ENCODE data around the gene CSPG4. TPM values are rescaled to one million over a fixed set of nuclear protein-coding genes. Genes with fewer than 3 reads are reported as not detected.
A peak's percentile ranks its signal among the peaks of the same experiment; 100 is the strongest.

The CSPG4 gene
- total RNA-seq, 5 donors from 2014 or later (not counting 1 experiment from before 2014, with no cell fraction given) = 0.06 to 0.07 (median 0.06) TPM; not detected in 2

DNA sequence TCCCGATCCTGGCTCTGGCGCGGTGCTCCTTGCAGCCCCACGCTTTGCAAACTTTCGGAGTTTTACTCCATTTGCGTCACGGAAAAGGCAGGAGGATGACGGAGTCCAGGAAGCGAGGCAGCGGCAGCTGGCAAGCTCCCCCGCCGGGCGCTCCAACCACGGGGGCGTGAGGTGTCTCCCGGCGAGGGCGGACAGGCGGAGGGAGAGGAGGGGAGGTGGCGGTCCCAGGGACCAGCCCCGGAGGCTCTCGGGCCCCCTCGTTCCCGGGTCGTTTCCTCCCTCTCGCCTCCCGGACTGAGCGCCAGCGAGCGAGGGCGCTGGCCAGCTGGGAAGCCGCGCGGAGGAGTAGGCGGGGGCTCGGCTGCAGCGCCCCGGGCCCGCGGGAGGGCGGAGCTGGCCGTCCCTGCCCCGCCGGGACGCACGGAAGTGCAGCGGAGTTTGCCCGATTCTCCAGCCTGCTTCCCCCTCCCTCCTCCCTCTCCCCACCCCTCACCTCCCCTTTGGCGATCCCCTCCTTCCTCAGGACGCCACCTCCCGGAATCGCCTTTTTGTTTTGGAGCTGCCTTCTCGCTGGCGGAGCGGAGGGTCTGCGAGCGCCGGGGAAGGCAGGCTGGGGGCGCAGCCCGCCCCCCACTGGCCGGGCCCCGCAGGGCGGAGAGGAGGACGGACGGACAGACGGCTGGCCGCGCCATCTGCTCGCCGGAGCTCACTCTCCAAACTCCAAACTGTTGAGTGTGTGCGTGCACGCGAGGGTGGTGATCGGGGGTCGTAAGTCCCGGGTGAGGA, 65.1 kb downstream of the CSPG4 start, which contains the start of gene SNX33:
SNX33 (plus strand) TSS at position 543 of the 786 bp plus-strand sequence. CDS start 1,191 bp downstream, outside the sequence.
- Mint-ChIP-seq H3K4me1 (peaks cover 31 to 44% (median 37%) of the 10 kb centered on the region in 3 donors), H3K27ac (peak within 1 kb of the TSS; percentile 74 to 81), H3K36me3 (no peaks in the 10 kb centered on the region), H3K4me3 (peak within 1 kb of the TSS; percentile 83 to 87 (median 85)), H3K27me3 (no peaks in the 10 kb centered on the region), H3K9me3 (no peaks in the 10 kb centered on the region)
- H3K27me3 ChIP-seq (replicated peaks in 1 of 2; ENCODE audit: control insufficient read depth in 2 of 2, extremely low read depth in 1 of 2, insufficient read depth in 2 of 2, low read length in 1 of 2) = no peaks in the 10 kb centered on the region
- DNase-seq = peak in 29 of 35 experiments; percentile 8 to 58 (median 23)
- whole genome bisulfite sequencing (ENCODE audit: insufficient coverage) = under 1% methylated on average over 54 of the region's 76 CpGs
- peaks cover 3 to 31% of the 10 kb centered on the region in 2 experiments for H3K4me1 ChIP-seq (ENCODE audit: control insufficient read depth in 1 of 2, extremely low read depth in 1 of 2, insufficient read depth in 2 of 2, low read length in 2 of 2)
- CTCF ChIA-PET = interaction anchor here in 1 of 2 donors (0.6 to 1.1 kb wide), 7 partner anchors 9 to 1674 kb away, joined by 3 to 8 read pairs (median 4); no protein-coding TSS in a partner anchor
- H3K27ac ChIP-seq (ENCODE audit: low read length) = no peak within 1 kb of the TSS
- H3K9me3 ChIP-seq = no peaks in the 10 kb centered on the region
- H3K36me3 ChIP-seq (ENCODE audit: control insufficient read depth in 2 of 2, extremely low read depth in 1 of 2, insufficient read depth in 1 of 2, low read length in 1 of 2) = no peaks in the 10 kb centered on the region
- POLR2A ChIA-PET = no interaction called here
- ATAC-seq (replicated peaks in 1 of 4) = peak; percentile 64 to 76 (median 72)
- peak within 1 kb of the TSS; percentile 84 to 85 for H3K4me3 ChIP-seq (ENCODE audit: control insufficient read depth in 1 of 2, extremely low read depth in 1 of 2, low read length in 1 of 2)

DNA sequence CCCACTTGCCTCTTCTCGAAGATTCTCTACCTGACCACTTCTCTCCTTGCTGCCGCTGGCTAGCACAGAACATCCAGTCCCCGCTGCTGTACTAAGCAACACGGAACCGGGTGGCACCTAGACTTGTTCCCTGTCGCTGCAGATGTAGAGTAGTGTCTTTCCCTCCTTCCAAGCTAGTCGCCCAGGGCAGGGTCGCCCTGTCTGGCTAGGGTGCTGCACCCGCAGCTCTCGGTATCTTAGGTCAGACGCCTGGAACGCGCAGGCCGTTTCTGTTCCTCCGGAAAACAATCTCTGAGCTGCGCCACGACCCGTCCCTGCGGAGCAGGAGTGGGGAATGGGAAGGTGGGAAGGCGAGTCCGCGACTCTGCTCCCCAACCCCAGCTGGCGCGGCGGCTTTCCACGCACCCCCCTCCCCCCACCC, 65.7 kb downstream of the CSPG4 start:
- peaks cover 29 to 43% (median 39%) of the 10 kb centered on the region in 3 donors for H3K4me1 Mint-ChIP-seq
- peak overlapping the region; percentile 74 to 81 for H3K27ac Mint-ChIP-seq
- POLR2A ChIA-PET = no interaction called here
- ATAC-seq (replicated peaks in 1 of 4) (peak; percentile 6 to 40 (median 26)), DNase-seq (peak in 2 of 35 experiments; percentile 9 to 27)
- no peaks in the 10 kb centered on the region for H3K36me3 Mint-ChIP-seq
- H3K36me3 ChIP-seq (ENCODE audit: control insufficient read depth in 2 of 2, extremely low read depth in 1 of 2, insufficient read depth in 1 of 2, low read length in 1 of 2) = no peaks in the 10 kb centered on the region
- peak overlapping the region; percentile 83 to 87 (median 85) for H3K4me3 Mint-ChIP-seq
- no peak overlapping the region for H3K27ac ChIP-seq (ENCODE audit: low read length)
- WGBS (ENCODE audit: insufficient coverage) = 3% methylated on average over 15 of the region's 26 CpGs
- H3K9me3 Mint-ChIP-seq = no peaks in the 10 kb centered on the region
- H3K27me3 Mint-ChIP-seq = no peaks in the 10 kb centered on the region
- peak overlapping the region; percentile 84 to 85 for H3K4me3 ChIP-seq (ENCODE audit: control insufficient read depth in 1 of 2, extremely low read depth in 1 of 2, low read length in 1 of 2)
- peaks cover 3 to 24% of the 10 kb centered on the region in 2 experiments for H3K4me1 ChIP-seq (ENCODE audit: control insufficient read depth in 1 of 2, extremely low read depth in 1 of 2, insufficient read depth in 2 of 2, low read length in 2 of 2)
- no peaks in the 10 kb centered on the region for H3K9me3 ChIP-seq
- CTCF ChIA-PET = interaction anchor here (0.5 to 1.1 kb wide), 6 partner anchors 8 to 1673 kb away, joined by 3 to 8 read pairs (median 4); no protein-coding TSS in a partner anchor
- H3K27me3 ChIP-seq (replicated peaks in 1 of 2; ENCODE audit: control insufficient read depth in 2 of 2, extremely low read depth in 1 of 2, insufficient read depth in 2 of 2, low read length in 1 of 2) = no peaks in the 10 kb centered on the region

DNA sequence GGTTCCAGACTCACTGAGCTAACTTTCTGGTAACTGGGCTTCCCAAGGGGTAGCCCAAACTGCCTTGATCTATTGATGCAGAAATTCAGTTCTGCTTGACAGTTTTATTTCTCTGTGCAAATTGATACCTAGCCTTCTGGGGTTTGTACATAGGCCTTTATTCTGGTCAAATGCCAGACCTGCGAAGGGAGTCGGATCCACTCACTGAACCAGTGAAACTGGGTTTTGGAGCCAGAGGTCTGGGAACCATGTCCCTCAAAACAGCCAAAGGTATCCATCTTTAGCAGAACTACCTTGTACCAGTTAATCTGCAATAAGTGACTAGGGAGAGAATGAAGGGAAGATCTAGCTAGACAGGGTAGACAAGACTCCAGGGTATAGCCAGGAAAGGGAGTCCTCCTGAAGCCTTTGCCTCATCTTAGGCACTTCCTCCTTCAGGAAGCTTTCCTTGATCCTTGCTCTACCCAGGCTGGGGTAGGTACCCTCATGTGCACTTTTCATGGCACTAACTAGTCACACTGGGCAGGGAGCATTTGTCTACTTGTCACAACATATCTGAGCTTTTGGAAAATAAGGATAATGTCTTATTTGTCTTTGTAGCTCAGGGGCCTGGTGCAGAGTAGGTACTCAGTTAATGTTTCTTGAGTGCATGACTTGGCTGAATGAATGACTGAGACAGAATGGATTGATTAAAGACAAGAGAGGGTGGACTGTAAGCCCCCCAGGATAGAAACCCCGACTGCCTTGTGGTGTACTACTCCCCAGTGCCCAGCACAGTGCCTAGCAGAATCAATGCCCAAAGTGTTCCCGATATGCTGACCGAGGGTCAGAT, 66.3 kb downstream of the CSPG4 start:
- H3K27me3 Mint-ChIP-seq = no peaks in the 10 kb centered on the region
- peaks cover 22 to 37% (median 34%) of the 10 kb centered on the region in 3 donors for H3K4me1 Mint-ChIP-seq
- no peaks in the 10 kb centered on the region for H3K36me3 Mint-ChIP-seq
- Histone ChIP-seq H3K4me1 (ENCODE audit: control insufficient read depth in 1 of 2, extremely low read depth in 1 of 2, insufficient read depth in 2 of 2, low read length in 2 of 2) (peaks cover 5 to 22% of the 10 kb centered on the region in 2 experiments), H3K9me3 (no peaks in the 10 kb centered on the region), H3K27ac (ENCODE audit: low read length) (no peak overlapping the region), H3K27me3 (replicated peaks in 1 of 2; ENCODE audit: control insufficient read depth in 2 of 2, extremely low read depth in 1 of 2, insufficient read depth in 2 of 2, low read length in 1 of 2) (no peaks in the 10 kb centered on the region), H3K36me3 (ENCODE audit: control insufficient read depth in 2 of 2, extremely low read depth in 1 of 2, insufficient read depth in 1 of 2, low read length in 1 of 2) (no peaks in the 10 kb centered on the region), H3K4me3 (ENCODE audit: control insufficient read depth in 1 of 2, extremely low read depth in 1 of 2, low read length in 1 of 2) (peak overlapping the region; percentile 84 to 85)
- CTCF ChIA-PET = interaction anchor here (0.5 to 0.7 kb wide), 2 partner anchors 31 to 139 kb away, joined by 3 to 5 read pairs; no protein-coding TSS in a partner anchor
- ATAC-seq (replicated peaks in 1 of 4) = no peak
- POLR2A ChIA-PET = interaction anchor here in 1 of 2 donors (0.5 kb wide), 1 partner anchor 687 kb away, joined by 6 read pairs; no protein-coding TSS in a partner anchor
- no peaks in the 10 kb centered on the region for H3K9me3 Mint-ChIP-seq
- peak overlapping the region; percentile 74 to 81 for H3K27ac Mint-ChIP-seq
- WGBS (ENCODE audit: insufficient coverage) = 62% methylated on average over 5 of the region's 5 CpGs
- no peak for DNase-seq
- peak overlapping the region; percentile 83 to 87 (median 85) for H3K4me3 Mint-ChIP-seq

DNA sequence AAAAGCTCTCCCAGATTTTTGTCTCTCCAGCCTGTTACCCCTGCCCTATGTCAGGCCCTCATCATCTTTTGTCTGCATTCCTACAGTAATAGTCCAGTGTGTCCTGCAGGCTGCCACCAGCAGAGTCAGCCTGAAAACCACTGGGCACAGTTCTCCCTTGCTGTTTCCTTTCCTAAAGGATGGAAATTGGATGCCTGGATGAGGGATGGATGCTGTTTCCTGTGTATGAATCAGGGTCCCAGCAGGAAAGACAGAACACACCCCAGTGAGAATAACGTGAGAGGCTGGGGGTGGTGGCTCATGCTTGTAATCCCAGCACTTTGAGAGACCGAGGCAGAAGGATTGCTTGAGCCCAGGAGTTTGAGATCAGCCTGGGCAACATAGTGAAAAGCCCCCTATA, 68.3 kb downstream of the CSPG4 start:
- no peaks in the 10 kb centered on the region for H3K9me3 ChIP-seq
- no peaks in the 10 kb centered on the region for H3K27me3 ChIP-seq (replicated peaks in 1 of 2; ENCODE audit: control insufficient read depth in 2 of 2, extremely low read depth in 1 of 2, insufficient read depth in 2 of 2, low read length in 1 of 2)
- WGBS (ENCODE audit: insufficient coverage) = no CpG with 5 or more reads among the region's 2 CpGs
- Mint-ChIP-seq H3K27me3 (no peaks in the 10 kb centered on the region), H3K4me1 (peaks cover 16 to 33% (median 25%) of the 10 kb centered on the region in 3 donors), H3K36me3 (no peaks in the 10 kb centered on the region), H3K27ac (no peak overlapping the region), H3K4me3 (no peak overlapping the region), H3K9me3 (no peaks in the 10 kb centered on the region)
- H3K4me1 ChIP-seq (ENCODE audit: control insufficient read depth in 1 of 2, extremely low read depth in 1 of 2, insufficient read depth in 2 of 2, low read length in 2 of 2) = peaks cover 9 to 33% of the 10 kb centered on the region in 2 experiments
- ChIA-PET CTCF (no interaction called here), POLR2A (no interaction called here)
- no peak overlapping the region for H3K4me3 ChIP-seq (ENCODE audit: control insufficient read depth in 1 of 2, extremely low read depth in 1 of 2, low read length in 1 of 2)
- no peaks in the 10 kb centered on the region for H3K36me3 ChIP-seq (ENCODE audit: control insufficient read depth in 2 of 2, extremely low read depth in 1 of 2, insufficient read depth in 1 of 2, low read length in 1 of 2)
- DNase-seq (no peak), ATAC-seq (replicated peaks in 1 of 4) (no peak)
- no peak overlapping the region for H3K27ac ChIP-seq (ENCODE audit: low read length)

DNA sequence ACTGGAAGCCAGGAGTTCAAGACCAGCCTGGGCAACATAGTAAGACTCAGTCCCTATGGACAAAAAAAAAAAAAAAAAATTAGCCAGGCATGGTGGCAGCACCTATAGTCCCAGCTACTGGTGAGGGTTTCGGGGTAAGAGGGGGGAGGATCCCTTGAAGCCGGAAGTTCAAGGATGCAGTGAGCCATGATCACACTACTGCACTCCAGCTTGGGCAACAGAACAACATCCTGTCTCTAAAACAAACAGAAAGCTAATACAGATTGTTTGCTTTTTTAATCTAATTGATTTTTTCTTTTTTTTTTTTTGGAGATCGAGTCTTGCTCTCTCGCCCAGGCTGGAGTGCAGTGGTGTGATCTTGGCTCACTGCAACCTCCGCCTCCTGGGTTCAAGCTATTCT, 71.0 kb downstream of the CSPG4 start:
- POLR2A ChIA-PET = no interaction called here
- H3K4me1 Mint-ChIP-seq = peaks cover 38 to 52% (median 41%) of the 10 kb centered on the region in 3 donors
- 80% methylated on average over 1 of the region's 5 CpGs for WGBS (ENCODE audit: insufficient coverage)
- H3K9me3 Mint-ChIP-seq = no peaks in the 10 kb centered on the region
- DNase-seq = no peak
- Histone ChIP-seq H3K36me3 (ENCODE audit: control insufficient read depth in 2 of 2, extremely low read depth in 1 of 2, insufficient read depth in 1 of 2, low read length in 1 of 2) (peaks cover 3 to 16% of the 10 kb centered on the region in 2 donors), H3K27ac (ENCODE audit: low read length) (no peak overlapping the region), H3K4me1 (ENCODE audit: control insufficient read depth in 1 of 2, extremely low read depth in 1 of 2, insufficient read depth in 2 of 2, low read length in 2 of 2) (peaks cover 24 to 45% of the 10 kb centered on the region in 2 experiments), H3K27me3 (replicated peaks in 1 of 2; ENCODE audit: control insufficient read depth in 2 of 2, extremely low read depth in 1 of 2, insufficient read depth in 2 of 2, low read length in 1 of 2) (no peaks in the 10 kb centered on the region), H3K9me3 (no peaks in the 10 kb centered on the region), H3K4me3 (ENCODE audit: control insufficient read depth in 1 of 2, extremely low read depth in 1 of 2, low read length in 1 of 2) (no peak overlapping the region)
- ATAC-seq (replicated peaks in 1 of 4) = no peak
- peaks cover 9% of the 10 kb centered on the region for H3K36me3 Mint-ChIP-seq
- peak overlapping the region in 1 of 2 donors; percentile 39 for H3K27ac Mint-ChIP-seq
- CTCF ChIA-PET = interaction anchor here (0.7 to 3.4 kb wide), 10 partner anchors 44 to 741 kb away, joined by 3 to 28 read pairs (median 5); partner anchors contain the start of genes MAN2C1 (in 1 of the 2) and SIN3A (in 1 of the 2)
- no peaks in the 10 kb centered on the region for H3K27me3 Mint-ChIP-seq
- H3K4me3 Mint-ChIP-seq = no peak overlapping the region

DNA sequence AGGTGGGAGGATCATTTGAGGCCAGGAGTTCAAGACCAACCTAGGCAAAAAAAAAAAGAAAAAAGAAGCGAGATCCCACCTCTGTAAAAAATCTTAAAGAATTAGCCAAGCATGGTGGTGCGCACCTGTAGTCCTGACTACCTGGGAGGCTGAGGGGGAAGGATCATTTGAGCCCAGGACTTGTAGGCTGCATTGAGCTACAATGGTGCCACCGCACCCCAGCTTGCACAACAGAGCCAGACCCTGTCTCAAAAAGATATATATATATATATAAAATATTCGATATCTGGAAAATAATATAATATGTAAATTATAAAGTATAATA, 71.5 kb downstream of the CSPG4 start:
- Mint-ChIP-seq H3K36me3 (peaks cover 9% of the 10 kb centered on the region), H3K9me3 (no peaks in the 10 kb centered on the region), H3K27me3 (no peaks in the 10 kb centered on the region), H3K27ac (peak overlapping the region; percentile 94 to 95), H3K4me3 (peak overlapping the region; percentile 91 to 93 (median 91)), H3K4me1 (peaks cover 36 to 50% (median 38%) of the 10 kb centered on the region in 3 donors)
- Histone ChIP-seq H3K27ac (ENCODE audit: low read length) (peak overlapping the region; percentile 77), H3K36me3 (ENCODE audit: control insufficient read depth in 2 of 2, extremely low read depth in 1 of 2, insufficient read depth in 1 of 2, low read length in 1 of 2) (peaks cover 3 to 16% of the 10 kb centered on the region in 2 donors), H3K4me3 (ENCODE audit: control insufficient read depth in 1 of 2, extremely low read depth in 1 of 2, low read length in 1 of 2) (no peak overlapping the region), H3K9me3 (no peaks in the 10 kb centered on the region), H3K27me3 (replicated peaks in 1 of 2; ENCODE audit: control insufficient read depth in 2 of 2, extremely low read depth in 1 of 2, insufficient read depth in 2 of 2, low read length in 1 of 2) (no peaks in the 10 kb centered on the region), H3K4me1 (ENCODE audit: control insufficient read depth in 1 of 2, extremely low read depth in 1 of 2, insufficient read depth in 2 of 2, low read length in 2 of 2) (peaks cover 26 to 49% of the 10 kb centered on the region in 2 experiments)
- CTCF ChIA-PET = interaction anchor here (0.5 to 3.4 kb wide), 14 partner anchors 15 to 1259 kb away, joined by 3 to 28 read pairs (median 6); partner anchors contain the start of genes MAN2C1 (in 1 of the 2), SIN3A (in 1 of the 2) and SNUPN (in 1 of the 2)
- POLR2A ChIA-PET = no interaction called here
- ATAC-seq (replicated peaks in 1 of 4) (no peak), DNase-seq (no peak)
- 100% methylated on average over 1 of the region's 4 CpGs for WGBS (ENCODE audit: insufficient coverage)

Data from T-cell (primary cell).